Kidney (tissue), 14 donors: ENCODE data around the gene GPC6. TPM values are rescaled to one million over a fixed set of nuclear protein-coding genes. Genes with fewer than 3 reads are reported as not detected.

Source experiments
- DNase-seq, 5 donors: peaks; one replicate each; pipeline ENCODE4 v3.0.0-alpha.2; 2013 to 2020
- FAIRE-seq: peaks from 2 replicates; lab custom pipeline; 2012; peaks lifted over from hg19 to GRCh38; lab: Jason Lieb, UNC
- H3K27ac ChIP-seq, 2 donors: one replicate each; pipeline ENCODE4 v1.7.0; 2013; ENCODE audit warnings: low read depth in 2 of 2, low read length in 2 of 2, inconsistent platforms in 1 of 2
- H3K27me3 ChIP-seq: one replicate; pipeline ENCODE4 v1.7.1; 2013; ENCODE audit warnings: low read length, inconsistent platforms; ENCODE audit not compliant: control insufficient read depth, insufficient read depth
- H3K36me3 ChIP-seq, 3 donors: one replicate each; pipeline versions ENCODE4 v1.7.0 to v1.7.1; 2013; ENCODE audit warnings: low read length in 3 of 3, control low read depth in 1 of 3, inconsistent platforms in 1 of 3; ENCODE audit not compliant: insufficient read depth in 3 of 3, control insufficient read depth in 2 of 3
- H3K4me1 ChIP-seq, 3 donors: one replicate each; pipeline versions ENCODE4 v1.7.0 to v1.7.1; 2013; ENCODE audit warnings: low read length in 3 of 3, inconsistent platforms in 1 of 3, low read depth in 1 of 3; ENCODE audit not compliant: control insufficient read depth in 2 of 3, insufficient read depth in 2 of 3
- H3K4me3 ChIP-seq, 3 donors: one replicate each; pipeline versions ENCODE4 v1.7.0 to v1.8.1; 2013; ENCODE audit warnings: low read length in 3 of 3, control low read depth in 1 of 3, inconsistent platforms in 1 of 3
- H3K9ac ChIP-seq, 3 donors: one replicate each; pipeline versions ENCODE4 v1.7.0 to v1.7.1; 2013; ENCODE audit warnings: low read length in 3 of 3, control low read depth in 1 of 3, inconsistent platforms in 1 of 3
- H3K9me3 ChIP-seq, 3 donors: one replicate each; pipeline versions ENCODE4 v1.7.0 to v1.7.1; 2013; ENCODE audit warnings: low read length in 3 of 3, control low read depth in 1 of 3, inconsistent platforms in 1 of 3; ENCODE audit not compliant: control insufficient read depth in 2 of 3, insufficient read depth in 1 of 3
- CTCF ChIP-seq: IDR thresholded peaks from 3 replicates; pipeline ENCODE4 v1.5.1; 2012; ENCODE audit warnings: mild to moderate bottlenecking, moderate library complexity, borderline replicate concordance; ENCODE audit not compliant: insufficient read depth; ENCODE audit errors: extremely low read depth
- intact Hi-C: fragments of 100-400 bp; cut with DNase I; formaldehyde crosslinking; loops from one replicate; pipeline ENCODE4 v1.11.1; 2022
- polyA plus RNA-seq: library from polyadenylated mRNA; stranded (reverse); fragments of 350-450 nt; fragmentation: Illumina TruSeq; extraction: RNeasy Lipid Tissue Mini Kit (QIAGEN cat#74804); gene quantifications from one replicate; pipeline ENCODE4 v1.2.3, GENCODE V29; 2014; ENCODE audit warnings: low read depth, low replicate concordance; ENCODE audit not compliant: insufficient read depth
- total RNA-seq: library from RNA; stranded (reverse); fragmentation: NEBNext Ultra II Directional; extraction: Animal tissue kit (Norgen Biotek cat#: 25700); gene quantifications from one replicate; pipeline ENCODE4 v1.2.1, GENCODE V29; 2021
- donor health status: control.
- donor health status: control.
- donor health status: control.
- donor health status: control.
- donor health status: control.
- donor health status: DM: yes; HTN: yes; CAD: no.
- donor health status: Normal renal cell carcinoma (clear cell type).

The GPC6 gene
- total and polyA plus RNA-seq, 2 donors from 2014 or later, result 6.2 to 15.5 TPM

GRCh38 chr13:93338906-93339305 lies 112.3 kb downstream of the GPC6 start:
- Histone ChIP-seq H3K27me3 (no peaks in the 10 kb centered on the region), H3K4me3 (no peak overlapping the region), H3K36me3 (no peaks in the 10 kb centered on the region), H3K27ac (no peak overlapping the region), H3K4me1 (no peaks in the 10 kb centered on the region), H3K9me3 (no peaks in the 10 kb centered on the region), H3K9ac (no peak overlapping the region)
- intact Hi-C loops, result no loop called here
- no peak for TF ChIP-seq CTCF
- no peak for DNase-seq
- no peak for FAIRE-seq

GRCh38 chr13:93339550-93339949 lies 112.9 kb downstream of the GPC6 start:
- no peak for FAIRE-seq
- H3K27me3 ChIP-seq, result no peaks in the 10 kb centered on the region
- intact Hi-C loops, result no loop called here
- no peak overlapping the region for H3K27ac ChIP-seq
- no peaks in the 10 kb centered on the region for H3K9me3 ChIP-seq
- no peaks in the 10 kb centered on the region for H3K36me3 ChIP-seq
- no peaks in the 10 kb centered on the region for H3K4me1 ChIP-seq
- no peak for TF ChIP-seq CTCF
- DNase-seq, result no peak
- H3K9ac ChIP-seq, result no peak overlapping the region
- H3K4me3 ChIP-seq, result no peak overlapping the region

- no peaks in the 10 kb centered on the region for H3K9me3 ChIP-seq
- FAIRE-seq (no peak), DNase-seq (no peak)
- H3K27me3 ChIP-seq, result no peaks in the 10 kb centered on the region
- H3K36me3 ChIP-seq, result no peaks in the 10 kb centered on the region
- no peak for TF ChIP-seq CTCF
- no peak overlapping the region for H3K27ac ChIP-seq
- intact Hi-C loops, result no loop called here
- no peak overlapping the region for H3K4me3 ChIP-seq
- no peak overlapping the region for H3K9ac ChIP-seq
- peaks cover 0 to 4% (median 0%) of the 10 kb centered on the region in 3 donors for H3K4me1 ChIP-seq
These were observed 114.9 kb downstream of the GPC6 start for GRCh38 chr13:93341517-93341916.

- H3K27ac ChIP-seq, result no peak overlapping the region
- no peak for TF ChIP-seq CTCF
- H3K9ac ChIP-seq, result no peak overlapping the region
- intact Hi-C loops, result no loop called here
- no peaks in the 10 kb centered on the region for H3K9me3 ChIP-seq
- H3K36me3 ChIP-seq, result no peaks in the 10 kb centered on the region
- no peaks in the 10 kb centered on the region for H3K27me3 ChIP-seq
- no peak overlapping the region for H3K4me3 ChIP-seq
- H3K4me1 ChIP-seq, result peaks cover 0 to 4% (median 0%) of the 10 kb centered on the region in 3 donors
- no peak for FAIRE-seq
- DNase-seq, result no peak
These were observed 116.5 kb downstream of the GPC6 start for GRCh38 chr13:93343097-93343496.
